Activated CD8-positive, alpha-beta memory T cell treated with anti-CD3 and anti-CD28 coated beads for 4 hours (primary cell): Measurements from ENCODE around the gene SP9.

Experiments
- DNase-seq, 2 donors: peaks; one replicate each; pipeline ENCODE4 v3.0.0-alpha.2; 2020; ENCODE audit warnings: low read depth in 2 of 2

SP9 gene

GRCh38 chr2:174333372-174334277 is 1.1 kb upstream of the SP9 start:
- peak in 1 of 2 donors; percentile 30 for DNase-seq

- DNase-seq: no peak
Measured at GRCh38 chr2:174334278-174334715, 457 bp upstream of the SP9 start.

GRCh38 chr2:174335254-174335987 is 667 bp downstream of the SP9 start:
- DNase-seq: no peak

GRCh38 chr2:174335988-174336500 is 1.3 kb downstream of the SP9 start:
- no peak for DNase-seq

- no peak for DNase-seq
Measured at GRCh38 chr2:174336501-174337336, 2.0 kb downstream of the SP9 start.

GRCh38 chr2:174337337-174338146 is 2.8 kb downstream of the SP9 start:
- DNase-seq: no peak

- no peak for DNase-seq
Measured at GRCh38 chr2:174338147-174338605, 3.4 kb downstream of the SP9 start.

- no peak for DNase-seq
Measured at GRCh38 chr2:174338671-174339560, 4.2 kb downstream of the SP9 start.

GRCh38 chr2:174339561-174340399 is 5.0 kb downstream of the SP9 start:
- DNase-seq: no peak

- no peak for DNase-seq
Measured at GRCh38 chr2:174340400-174341292, 5.9 kb downstream of the SP9 start.

GRCh38 chr2:174341293-174341994 is 6.7 kb downstream of the SP9 start:
- DNase-seq: peak; percentile 74 to 75

- no peak for DNase-seq
Measured at GRCh38 chr2:174341995-174342685, 7.4 kb downstream of the SP9 start.

- no peak for DNase-seq
Measured at GRCh38 chr2:174342686-174343342, 8.1 kb downstream of the SP9 start.

GRCh38 chr2:174343343-174343622 is 8.5 kb downstream of the SP9 start:
- no peak for DNase-seq

GRCh38 chr2:174343623-174344455 is 9.1 kb downstream of the SP9 start:
- no peak for DNase-seq
